Neuronal stem cell (in vitro differentiated cells): ENCODE measurements around the gene OTOG.

Experiments
- DNase-seq: peaks from one replicate; pipeline ENCODE4 v3.0.0-alpha.2; 2013; ENCODE audit warnings: low spot score
- H2AFZ ChIP-seq: one replicate; pipeline ENCODE4 v1.6.1; 2013; ENCODE audit warnings: mild to moderate bottlenecking, low read length, inconsistent platforms
- H2AK5ac ChIP-seq: 2 replicates; pipeline ENCODE4 v1.6.1; 2013; ENCODE audit warnings: low read depth, mild to moderate bottlenecking, inconsistent platforms, low read length, moderate library complexity, mixed read lengths
- H2BK120ac ChIP-seq: 2 replicates; pipeline ENCODE4 v1.6.1; 2013; ENCODE audit warnings: low read depth, mild to moderate bottlenecking, inconsistent platforms, low read length, moderate library complexity, mixed read lengths
- H2BK12ac ChIP-seq: one replicate; pipeline ENCODE4 v1.6.1; 2013; ENCODE audit warnings: low read length, inconsistent platforms
- H2BK15ac ChIP-seq: 2 replicates; pipeline ENCODE4 v1.6.1; 2013; ENCODE audit warnings: mild to moderate bottlenecking, low read length, inconsistent platforms, mixed read lengths
- H2BK5ac ChIP-seq: one replicate; pipeline ENCODE4 v1.6.1; 2013; ENCODE audit warnings: inconsistent platforms, mild to moderate bottlenecking, low read length, moderate library complexity
- H3K14ac ChIP-seq: one replicate; pipeline ENCODE4 v1.6.1; 2013; ENCODE audit warnings: low read length, inconsistent platforms
- H3K18ac ChIP-seq: 2 replicates; pipeline ENCODE4 v1.6.1; 2013; ENCODE audit warnings: low read length, inconsistent platforms
- H3K23ac ChIP-seq: 2 replicates; pipeline ENCODE4 v1.6.1; 2013; ENCODE audit warnings: low read depth, mild to moderate bottlenecking, mixed read lengths, low read length, inconsistent platforms; ENCODE audit not compliant: poor library complexity
- H3K27ac ChIP-seq: replicated peaks from 3 replicates; pipeline ENCODE4 v1.5.1; 2013; ENCODE audit warnings: low read length, inconsistent platforms
- H3K27me3 ChIP-seq, 3 experiments: 2 replicates each; pipeline ENCODE4 v1.6.1; 2013; ENCODE audit warnings: low read length in 3 of 3, mild to moderate bottlenecking in 2 of 3, inconsistent platforms in 1 of 3, low read depth in 1 of 3, mixed read lengths in 1 of 3, moderate library complexity in 1 of 3; ENCODE audit not compliant: control insufficient read depth in 3 of 3, insufficient read depth in 3 of 3
- H3K36me3 ChIP-seq, 2 donors: replicated peaks in 1 of 2; 2 replicates each; pipeline ENCODE4 v1.6.1; 2013; ENCODE audit warnings: low read length in 2 of 2; ENCODE audit not compliant: control insufficient read depth in 2 of 2, insufficient read depth in 2 of 2
- H3K4ac ChIP-seq: 2 replicates; pipeline ENCODE4 v1.6.1; 2013; ENCODE audit warnings: inconsistent platforms, mild to moderate bottlenecking, low read length, moderate library complexity
- H3K4me1 ChIP-seq, 2 donors: 1 replicate in 1 of 2; 2 replicates in 1 of 2; pipeline ENCODE4 v1.6.1; 2013; ENCODE audit warnings: low read length in 2 of 2, low read depth in 1 of 2; ENCODE audit not compliant: control insufficient read depth in 2 of 2, insufficient read depth in 1 of 2
- H3K4me2 ChIP-seq: one replicate; pipeline ENCODE4 v1.6.1; 2013; ENCODE audit warnings: mild to moderate bottlenecking, low read length, inconsistent platforms; ENCODE audit not compliant: insufficient read depth, poor library complexity, severe bottlenecking
- H3K4me3 ChIP-seq, 2 donors: 2 replicates each; pipeline ENCODE4 v1.5.1; 2013; ENCODE audit warnings: low read length in 2 of 2, mild to moderate bottlenecking in 2 of 2, inconsistent platforms in 1 of 2, moderate library complexity in 1 of 2
- H3K79me1 ChIP-seq: one replicate; pipeline ENCODE4 v1.6.1; 2013; ENCODE audit warnings: low read depth, mild to moderate bottlenecking, inconsistent platforms, low read length, moderate library complexity
- H3K9ac ChIP-seq: one replicate; pipeline ENCODE4 v1.6.1; 2013; ENCODE audit warnings: mild to moderate bottlenecking, low read depth, low read length, inconsistent platforms; ENCODE audit not compliant: poor library complexity
- H3K9me3 ChIP-seq, 2 donors: replicated peaks in 1 of 2; 2 replicates each; pipeline versions ENCODE3 to v1.6.1; 2013; ENCODE audit warnings: low read length in 2 of 2, mild to moderate bottlenecking in 2 of 2, inconsistent platforms in 1 of 2, low read depth in 1 of 2, mixed read lengths in 1 of 2, moderate library complexity in 1 of 2; ENCODE audit not compliant: control insufficient read depth in 2 of 2, insufficient read depth in 1 of 2
- H4K8ac ChIP-seq: one replicate; pipeline ENCODE4 v1.6.1; 2013; ENCODE audit warnings: low read depth, mild to moderate bottlenecking, inconsistent platforms, low read length, moderate library complexity
- H4K91ac ChIP-seq: one replicate; pipeline ENCODE4 v1.6.1; 2013; ENCODE audit warnings: low read length, low read depth, mild to moderate bottlenecking, inconsistent platforms; ENCODE audit not compliant: poor library complexity
- WGBS, 2 donors: extraction: QIAGEN DNeasy Blood & Tissue Kit; methylation state at CpG; one replicate each; pipeline ENCODE4 v1.1.7; 2013; ENCODE audit warnings: missing lambda C conversion rate in 2 of 2, mixed read lengths in 1 of 2; ENCODE audit not compliant: insufficient read length in 2 of 2, insufficient replicate concordance in 1 of 2; ENCODE audit errors: extremely low coverage in 2 of 2; 5-methylcytosine and 5-hydroxymethylcytosine counted together

The OTOG gene

DNA sequence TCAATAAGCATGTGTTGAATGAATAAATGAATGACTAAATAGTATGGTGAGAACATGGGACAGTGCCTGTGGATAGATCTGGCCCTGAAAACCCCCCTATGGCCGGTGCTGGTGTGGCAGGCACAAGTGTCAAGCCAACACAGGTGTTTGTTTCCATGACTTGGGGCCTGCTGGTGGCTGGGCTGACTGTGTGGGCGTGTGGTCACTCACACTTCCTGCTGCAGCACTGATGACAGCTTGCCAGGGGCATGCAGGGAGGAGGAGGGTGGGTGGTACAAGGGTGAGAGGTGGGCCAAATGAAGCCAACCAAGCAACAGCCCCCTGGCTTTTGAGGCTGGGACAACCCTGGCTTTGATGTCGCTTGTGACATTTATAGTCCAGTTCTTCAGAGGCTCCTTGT lies 40.1 kb upstream of the OTOG start:
- WGBS, 2 donors, result no CpG with 5 or more reads among the region's 3 CpGs
- Histone ChIP-seq H4K91ac (no peak overlapping the region), H2BK12ac (no peak overlapping the region), H2AK5ac (no peak overlapping the region), H3K14ac (no peak overlapping the region), H3K4me2 (no peak overlapping the region), H2BK120ac (no peak overlapping the region), H3K9me3 (no peaks in the 10 kb centered on the region), H3K79me1 (no peaks in the 10 kb centered on the region), H4K8ac (no peak overlapping the region), H3K4me3 (no peak overlapping the region), H3K23ac (no peak overlapping the region), H2AFZ (no peak overlapping the region), H3K4ac (no peak overlapping the region), H2BK15ac (no peak overlapping the region), H2BK5ac (no peak overlapping the region), H3K4me1 (peaks cover 0 to 1% of the 10 kb centered on the region in 2 donors), H3K36me3 (no peaks in the 10 kb centered on the region), H3K27ac (no peak overlapping the region), H3K18ac (peak overlapping the region; percentile 22), H3K9ac (no peak overlapping the region), H3K27me3 (peaks cover 0 to 12% (median 0%) of the 10 kb centered on the region in 3 experiments)
- DNase-seq, result no peak

DNA sequence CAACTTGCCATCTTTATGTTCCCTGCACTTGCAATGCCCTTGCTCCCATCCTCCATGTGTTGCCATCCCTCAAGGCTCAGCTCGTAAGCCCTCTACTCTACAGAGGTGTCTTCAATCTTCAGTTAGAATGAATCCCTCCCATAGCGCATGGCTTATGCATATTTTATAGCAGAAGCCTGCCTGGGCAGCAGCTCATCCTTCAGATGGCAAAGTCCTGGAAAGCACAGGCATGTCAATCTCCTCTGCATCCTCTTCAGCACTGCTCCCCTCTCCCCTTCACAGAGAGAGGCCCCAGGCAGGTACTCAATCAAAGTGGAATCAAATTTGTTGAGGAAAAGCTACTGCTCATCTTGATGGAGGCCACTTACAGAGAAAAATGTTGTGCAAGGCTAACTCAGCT lies 39.3 kb upstream of the OTOG start:
- WGBS, 2 donors, result no CpG with 5 or more reads among the region's 2 CpGs
- no peak overlapping the region for H4K91ac ChIP-seq
- H3K4me1 ChIP-seq, result peaks cover 0 to 1% of the 10 kb centered on the region in 2 donors
- no peak overlapping the region for H3K4me2 ChIP-seq
- H3K9me3 ChIP-seq, result no peaks in the 10 kb centered on the region
- no peak overlapping the region for H3K14ac ChIP-seq
- no peak overlapping the region for H2AK5ac ChIP-seq
- no peak overlapping the region for H3K9ac ChIP-seq
- H3K79me1 ChIP-seq, result no peaks in the 10 kb centered on the region
- no peak overlapping the region for H2BK120ac ChIP-seq
- no peak overlapping the region for H3K18ac ChIP-seq
- no peak for DNase-seq
- no peak overlapping the region for H3K4me3 ChIP-seq
- H3K36me3 ChIP-seq, result no peaks in the 10 kb centered on the region
- H3K27me3 ChIP-seq, result peaks cover 0 to 12% (median 2%) of the 10 kb centered on the region in 3 experiments
- H3K4ac ChIP-seq, result no peak overlapping the region
- H4K8ac ChIP-seq, result no peak overlapping the region
- no peak overlapping the region for H3K27ac ChIP-seq
- no peak overlapping the region for H2AFZ ChIP-seq
- no peak overlapping the region for H2BK5ac ChIP-seq
- H3K23ac ChIP-seq, result no peak overlapping the region
- H2BK15ac ChIP-seq, result no peak overlapping the region
- no peak overlapping the region for H2BK12ac ChIP-seq

DNA sequence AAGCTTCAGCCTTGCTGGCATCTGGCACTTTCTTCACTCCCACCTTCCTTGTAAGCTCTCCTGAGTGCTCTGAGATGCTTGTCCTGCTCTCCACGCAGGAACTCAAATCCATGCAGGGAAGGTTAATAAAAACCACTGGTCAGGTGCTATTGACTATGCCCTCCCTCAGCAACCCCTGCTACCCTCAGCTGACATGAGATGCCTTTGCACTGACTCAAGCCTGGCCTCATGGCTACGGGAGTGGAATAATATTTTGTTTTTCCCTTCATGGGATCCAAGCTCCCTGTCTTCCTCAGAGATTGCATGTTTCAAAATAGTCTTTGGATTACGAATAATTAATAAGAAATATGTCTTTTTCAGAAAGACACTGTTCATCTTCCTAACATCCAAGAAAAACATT lies 38.8 kb upstream of the OTOG start:
- H3K4me1 ChIP-seq, result peaks cover 0 to 1% of the 10 kb centered on the region in 2 donors
- H3K18ac ChIP-seq, result no peak overlapping the region
- H2BK5ac ChIP-seq, result no peak overlapping the region
- WGBS, 2 donors, result no CpG with 5 or more reads among the region's 3 CpGs
- H3K9me3 ChIP-seq, result no peaks in the 10 kb centered on the region
- no peak overlapping the region for H4K91ac ChIP-seq
- H3K23ac ChIP-seq, result no peak overlapping the region
- H3K27me3 ChIP-seq, result peaks cover 0 to 12% (median 2%) of the 10 kb centered on the region in 3 experiments
- DNase-seq, result no peak
- H3K79me1 ChIP-seq, result no peaks in the 10 kb centered on the region
- no peak overlapping the region for H2AFZ ChIP-seq
- no peak overlapping the region for H4K8ac ChIP-seq
- no peak overlapping the region for H2BK15ac ChIP-seq
- no peak overlapping the region for H3K4me2 ChIP-seq
- H3K36me3 ChIP-seq, result no peaks in the 10 kb centered on the region
- H3K27ac ChIP-seq, result no peak overlapping the region
- no peak overlapping the region for H3K4me3 ChIP-seq
- H3K9ac ChIP-seq, result no peak overlapping the region
- no peak overlapping the region for H2BK12ac ChIP-seq
- no peak overlapping the region for H2BK120ac ChIP-seq
- H2AK5ac ChIP-seq, result no peak overlapping the region
- H3K4ac ChIP-seq, result no peak overlapping the region
- no peak overlapping the region for H3K14ac ChIP-seq

GRCh38 chr11:17508791-17509190 lies 38.3 kb upstream of the OTOG start:
- no peak overlapping the region for H3K4me2 ChIP-seq
- H2AK5ac ChIP-seq, result no peak overlapping the region
- H3K4me1 ChIP-seq, result peaks cover 0 to 1% of the 10 kb centered on the region in 2 donors
- H3K14ac ChIP-seq, result no peak overlapping the region
- H3K9me3 ChIP-seq, result no peaks in the 10 kb centered on the region
- no peak overlapping the region for H3K4me3 ChIP-seq
- no peak overlapping the region for H2BK12ac ChIP-seq
- H4K8ac ChIP-seq, result no peak overlapping the region
- no peak overlapping the region for H2BK5ac ChIP-seq
- H3K27ac ChIP-seq, result no peak overlapping the region
- no peaks in the 10 kb centered on the region for H3K36me3 ChIP-seq
- no peak overlapping the region for H2BK120ac ChIP-seq
- H3K9ac ChIP-seq, result no peak overlapping the region
- no peak overlapping the region for H3K4ac ChIP-seq
- no peak overlapping the region for H3K18ac ChIP-seq
- H3K79me1 ChIP-seq, result no peaks in the 10 kb centered on the region
- no peak overlapping the region for H3K23ac ChIP-seq
- H4K91ac ChIP-seq, result no peak overlapping the region
- no peak for DNase-seq
- H2AFZ ChIP-seq, result no peak overlapping the region
- H3K27me3 ChIP-seq, result peaks cover 0 to 12% (median 2%) of the 10 kb centered on the region in 3 experiments
- WGBS, 2 donors, result no CpG with 5 or more reads among the region's 3 CpGs
- H2BK15ac ChIP-seq, result no peak overlapping the region
